Fibroblast of skin of right biceps (primary cell): Measurements from ENCODE around the gene ACTRT2.

Experiments used
- DNase-seq: peaks from one replicate; pipeline ENCODE4 v3.0.0-alpha.2; 2013

The ACTRT2 gene

DNA sequence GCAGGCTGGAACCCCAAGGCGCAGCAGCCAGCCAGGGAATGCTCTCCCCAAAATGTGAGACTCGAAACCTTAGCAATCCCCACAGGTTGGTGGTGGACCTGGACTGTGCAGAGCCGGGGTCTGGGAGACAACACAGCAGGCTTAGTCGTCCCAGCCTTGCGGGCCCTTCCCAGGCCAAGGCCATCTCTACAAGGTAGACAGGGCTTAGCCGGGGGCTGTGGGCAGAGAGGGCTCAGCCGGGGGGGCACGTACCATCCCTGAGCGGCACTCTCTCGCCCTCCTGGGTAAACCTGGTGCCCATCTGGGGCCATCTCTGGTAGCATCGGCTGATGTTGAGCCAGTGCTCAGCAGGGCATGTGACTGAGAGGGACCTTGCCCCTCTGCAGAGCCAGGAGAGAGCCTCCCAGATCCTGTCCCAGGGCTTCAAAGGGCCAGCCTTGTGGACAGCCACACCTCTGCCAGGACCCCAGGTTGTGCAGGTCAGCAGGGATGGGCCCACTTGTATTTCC is 2.2 kb upstream of the ACTRT2 start:
- DNase-seq, result no peak

DNA sequence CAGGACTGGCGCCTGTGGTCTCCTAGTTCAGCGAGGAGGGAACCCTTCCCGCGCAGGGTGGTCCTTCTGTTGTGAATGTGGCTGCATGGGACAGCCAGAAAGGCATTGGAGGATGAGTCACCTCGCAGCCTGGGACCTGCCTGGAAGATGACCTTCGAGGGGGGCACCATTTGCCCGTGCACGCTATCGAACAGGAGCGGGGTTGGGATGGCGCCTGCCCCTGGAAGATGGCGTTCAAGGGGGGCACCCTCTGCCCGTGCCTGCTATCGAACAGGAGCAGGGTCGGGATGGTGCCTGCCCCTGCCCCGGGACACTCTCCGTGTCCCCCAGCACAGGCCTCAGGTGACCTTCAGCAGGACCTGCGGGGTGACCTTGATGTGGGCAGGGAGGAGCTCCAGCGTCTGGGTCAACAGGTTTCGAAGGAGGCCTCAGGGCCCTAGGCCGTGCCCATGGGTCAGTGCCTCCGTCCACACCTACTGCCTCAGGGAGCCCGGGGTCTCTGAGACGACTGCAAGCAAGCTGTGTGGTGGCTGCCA is 1.7 kb upstream of the ACTRT2 start:
- no peak for DNase-seq

DNA sequence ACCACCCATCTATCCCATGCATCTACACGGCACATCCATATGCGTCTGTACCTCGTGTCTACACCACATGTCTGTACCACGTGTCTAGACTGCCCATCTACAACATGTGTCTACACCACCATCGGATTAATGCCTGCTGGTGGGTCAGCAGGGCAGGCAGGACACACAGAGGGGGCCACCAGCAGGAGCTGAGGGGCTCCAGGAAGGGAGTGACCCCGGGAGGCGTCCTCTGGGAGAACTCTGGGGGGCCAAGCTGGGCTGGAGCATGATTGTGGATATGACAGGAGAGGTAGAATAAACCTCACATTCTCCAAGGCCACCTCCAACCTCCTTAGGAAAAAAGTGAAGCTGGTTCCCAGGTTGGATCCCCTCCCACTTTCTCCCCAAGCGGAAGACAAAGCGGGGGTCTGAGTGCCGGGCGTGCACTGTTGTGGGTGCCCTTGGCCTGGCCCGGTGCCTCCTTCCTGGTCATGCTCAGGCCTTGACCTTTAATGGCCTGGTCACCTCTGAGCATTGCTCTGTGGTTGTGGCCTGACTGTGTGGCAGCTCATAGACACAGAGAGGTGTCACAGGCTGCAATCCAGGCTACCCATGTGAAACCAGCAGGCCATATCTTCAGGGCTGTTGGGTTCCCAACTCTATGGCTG is 881 bp upstream of the ACTRT2 start:
- DNase-seq, result no peak

DNA sequence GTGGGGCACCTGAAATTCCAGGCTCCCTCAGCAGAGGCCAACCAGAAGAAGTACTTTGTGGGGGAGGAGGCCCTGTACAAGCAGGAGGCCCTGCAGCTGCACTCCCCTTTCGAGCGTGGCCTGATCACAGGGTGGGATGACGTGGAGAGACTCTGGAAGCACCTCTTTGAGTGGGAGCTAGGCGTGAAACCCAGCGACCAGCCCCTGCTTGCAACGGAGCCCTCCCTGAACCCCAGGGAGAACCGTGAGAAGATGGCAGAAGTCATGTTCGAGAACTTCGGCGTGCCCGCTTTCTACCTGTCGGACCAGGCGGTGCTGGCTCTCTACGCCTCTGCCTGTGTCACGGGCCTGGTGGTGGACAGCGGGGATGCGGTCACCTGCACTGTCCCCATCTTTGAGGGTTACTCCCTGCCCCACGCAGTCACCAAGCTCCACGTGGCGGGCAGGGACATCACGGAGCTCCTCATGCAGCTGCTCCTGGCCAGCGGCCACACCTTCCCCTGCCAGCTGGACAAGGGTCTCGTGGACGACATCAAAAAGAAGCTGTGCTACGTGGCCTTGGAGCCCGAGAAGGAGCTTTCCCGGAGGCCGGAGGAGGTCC is 634 bp downstream of the ACTRT2 start:
- no peak for DNase-seq

DNA sequence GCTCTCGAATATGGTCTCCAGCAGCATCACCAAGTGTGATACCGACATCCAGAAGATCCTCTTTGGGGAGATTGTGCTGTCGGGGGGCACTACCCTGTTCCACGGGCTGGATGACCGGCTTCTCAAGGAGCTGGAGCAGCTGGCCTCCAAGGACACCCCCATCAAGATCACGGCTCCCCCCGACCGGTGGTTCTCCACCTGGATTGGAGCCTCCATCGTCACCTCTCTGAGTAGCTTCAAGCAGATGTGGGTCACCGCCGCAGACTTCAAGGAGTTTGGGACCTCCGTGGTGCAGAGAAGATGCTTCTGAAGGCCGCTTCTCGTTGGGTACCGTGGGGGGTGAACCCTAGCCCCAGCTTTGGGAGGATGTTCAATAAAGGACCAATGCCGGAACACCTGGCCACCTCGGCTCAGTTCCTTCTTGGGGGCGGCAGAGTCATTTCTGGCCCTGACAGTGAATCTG is 1.3 kb downstream of the ACTRT2 start:
- no peak for DNase-seq

DNA sequence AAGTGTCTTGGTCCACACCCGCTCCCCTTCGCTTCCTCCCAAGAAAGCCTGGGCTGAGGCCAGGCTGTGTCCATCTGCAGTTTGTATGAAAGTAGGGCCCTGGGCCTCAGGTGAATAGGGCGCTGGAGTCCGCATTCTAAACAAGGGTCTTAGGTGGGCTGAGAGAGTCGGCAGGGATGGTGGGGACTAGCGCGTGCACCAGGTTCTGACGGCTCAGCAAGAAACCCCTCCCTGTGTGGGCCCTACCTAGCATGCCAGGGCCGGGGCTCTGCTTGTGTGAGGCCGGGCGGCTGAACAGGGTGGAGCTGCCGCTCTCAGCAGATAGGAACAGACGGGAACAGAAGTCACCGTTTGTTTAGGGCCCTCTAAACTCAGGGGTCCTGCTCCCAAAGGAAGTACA is 1.7 kb downstream of the ACTRT2 start:
- DNase-seq, result no peak

DNA sequence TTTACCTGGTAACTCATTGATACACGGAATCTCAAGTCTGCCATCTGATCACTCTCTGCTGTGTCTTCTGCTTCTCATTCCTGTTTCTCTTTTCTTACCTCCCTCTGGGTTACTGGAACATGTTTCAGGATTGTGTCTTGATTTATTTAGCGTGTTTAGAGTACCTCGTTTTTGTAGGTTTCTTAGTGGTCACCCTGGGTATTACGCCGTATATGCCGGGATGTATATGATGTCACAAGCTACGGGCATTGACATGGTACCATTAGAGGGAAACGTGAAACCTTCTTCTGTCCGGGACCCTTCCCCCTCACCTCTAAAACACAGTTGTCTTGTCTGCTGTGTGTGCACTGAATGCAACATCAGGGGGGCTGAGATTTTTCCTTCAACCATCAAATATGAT is 2.8 kb downstream of the ACTRT2 start:
- DNase-seq, result no peak

DNA sequence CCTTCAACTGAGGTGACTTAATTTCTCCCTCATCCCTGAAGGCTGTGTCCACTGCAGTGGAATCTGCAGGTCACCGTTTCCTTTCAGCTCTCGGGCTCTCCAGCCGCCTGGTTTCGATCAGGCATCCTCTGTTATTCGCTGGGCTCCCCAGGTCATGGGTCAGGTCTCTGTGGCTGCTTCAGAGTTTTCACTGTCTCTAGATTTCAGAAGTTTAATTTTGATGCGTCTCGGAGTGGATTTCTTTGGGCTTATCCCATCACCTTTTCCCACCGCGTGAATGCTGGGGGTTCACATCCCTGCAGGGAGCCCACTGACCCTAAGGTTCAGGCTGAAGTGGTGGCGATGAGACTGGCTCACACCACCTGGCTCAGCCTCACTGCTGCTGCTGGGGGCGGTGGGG is 3.3 kb downstream of the ACTRT2 start:
- no peak for DNase-seq

DNA sequence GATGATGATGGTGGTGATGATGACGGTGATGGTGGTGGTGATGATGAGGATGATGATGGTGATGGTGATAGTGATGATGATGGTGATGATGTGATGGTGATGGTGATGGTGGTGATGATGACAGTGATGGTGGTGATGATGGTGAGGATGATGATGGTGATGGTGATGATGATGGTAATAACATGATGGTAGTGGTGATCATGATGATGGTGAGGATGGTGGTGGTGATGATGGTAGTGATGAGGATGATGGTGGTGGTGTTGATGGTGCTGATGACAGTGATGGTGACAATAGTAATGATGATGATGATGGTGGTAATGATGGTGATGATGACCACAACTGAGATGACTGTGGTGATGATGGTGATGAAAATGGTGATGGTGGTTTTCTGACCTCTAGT is 4.9 kb downstream of the ACTRT2 start:
- DNase-seq, result no peak

DNA sequence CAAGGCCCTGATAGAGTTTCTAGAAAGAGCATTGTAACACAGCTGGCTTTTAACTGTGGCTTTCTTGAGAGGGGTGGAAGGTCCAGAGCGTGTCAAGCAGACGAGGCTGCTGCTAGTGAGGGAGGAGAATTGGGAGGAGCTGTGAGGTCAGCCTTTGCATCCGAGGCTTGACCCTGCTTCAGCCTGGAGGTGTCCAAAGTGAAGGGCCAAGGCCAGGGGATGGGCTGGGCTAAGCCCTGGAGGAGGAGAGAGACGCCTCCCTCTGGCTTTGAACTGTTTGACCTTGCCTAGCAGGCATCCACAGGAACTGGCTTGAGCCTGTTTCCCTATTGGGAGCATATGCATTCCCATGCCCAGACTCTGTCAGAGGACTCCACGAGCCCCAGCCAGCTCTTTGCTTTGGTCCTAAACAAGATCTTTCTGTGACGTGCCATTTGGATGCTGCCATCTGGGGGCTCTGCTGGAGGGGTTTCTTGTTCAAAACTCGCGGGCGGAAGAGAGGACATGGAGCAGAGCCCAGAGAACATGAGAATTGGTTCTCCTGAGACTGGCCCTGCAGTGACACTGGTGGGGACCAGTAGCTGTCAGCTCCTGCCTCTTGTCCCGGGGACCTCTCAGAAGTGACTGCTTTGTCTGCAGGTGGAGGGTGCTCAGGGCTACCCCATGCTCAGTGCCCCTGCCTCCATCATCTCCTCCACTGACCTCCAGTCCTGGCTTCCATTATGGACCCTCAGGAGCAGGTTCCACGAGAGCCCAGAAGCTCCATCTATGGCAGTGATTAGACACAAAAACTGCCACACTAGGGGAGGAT is 5.5 kb downstream of the ACTRT2 start:
- DNase-seq, result no peak

DNA sequence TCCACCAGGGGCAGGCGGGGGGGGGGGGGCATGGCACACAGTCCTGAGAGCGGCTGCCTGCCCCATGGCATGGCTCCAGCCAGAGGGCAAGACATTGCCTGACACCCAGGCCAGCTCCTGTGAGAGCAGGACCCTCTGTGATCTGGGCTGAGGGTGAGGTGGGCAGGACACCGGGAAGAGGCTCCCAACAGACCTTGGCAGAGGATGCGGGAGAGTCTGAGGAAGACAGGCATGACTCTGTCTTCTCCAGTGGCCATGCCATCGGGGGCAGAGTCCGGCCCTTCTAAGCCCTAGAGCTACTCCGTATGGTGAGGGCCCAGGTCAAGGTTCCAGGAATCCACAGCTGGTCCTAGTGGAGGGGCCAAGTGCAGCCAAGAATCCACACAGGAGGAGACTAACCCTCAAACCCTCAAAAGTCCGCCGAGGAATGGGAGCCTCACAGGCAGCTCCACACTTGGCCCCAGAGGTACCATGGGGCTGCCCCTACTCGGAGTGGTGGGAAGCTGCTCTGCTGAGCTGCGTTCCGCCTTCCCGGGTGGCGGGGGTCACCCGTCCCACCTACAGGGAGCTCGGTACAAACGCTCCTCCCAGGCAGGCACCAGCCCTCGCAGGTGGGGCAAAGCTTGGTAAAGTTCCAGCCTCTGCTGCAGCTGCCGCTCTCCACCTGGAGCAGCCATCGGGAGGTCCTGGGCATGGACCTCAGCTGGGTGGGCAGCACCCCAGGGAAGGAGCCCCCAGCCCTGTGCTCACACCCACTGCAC is 6.5 kb downstream of the ACTRT2 start:
- no peak for DNase-seq

DNA sequence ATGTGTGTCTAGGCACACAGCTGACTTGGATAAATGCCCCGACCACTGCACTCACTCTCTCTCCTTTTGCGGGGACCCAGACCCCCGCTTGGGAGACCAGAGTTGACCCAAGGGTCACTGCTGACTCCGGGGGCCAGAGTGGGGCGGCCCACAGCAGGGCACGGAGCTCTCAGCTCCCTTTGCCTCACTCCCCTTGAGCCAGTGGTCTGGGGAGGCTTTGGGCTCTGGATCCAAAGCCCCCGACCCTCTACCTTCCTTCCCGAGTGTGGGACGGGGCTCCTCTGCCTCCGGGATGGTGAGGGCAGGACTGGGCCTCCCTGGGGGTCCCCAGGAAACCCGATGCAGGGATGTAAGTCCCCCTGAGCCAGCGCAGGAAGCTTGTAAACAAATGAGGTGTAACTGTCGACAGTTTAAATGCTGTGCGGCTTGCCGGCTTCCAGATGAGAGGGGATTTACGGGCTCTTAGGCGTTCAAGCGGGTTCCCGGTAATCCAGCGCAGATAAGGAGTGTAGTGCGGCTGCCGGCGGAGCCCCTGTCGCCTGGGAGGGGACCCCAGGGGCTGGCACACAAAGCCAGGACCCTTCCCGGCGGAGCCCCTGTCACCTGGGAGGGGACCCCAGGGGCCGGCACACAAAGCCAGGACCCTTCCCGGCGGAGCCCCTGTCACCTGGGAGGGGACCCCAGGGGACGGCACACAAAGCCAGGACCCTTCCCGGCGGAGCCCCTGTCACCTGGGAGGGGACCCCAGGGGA is 7.4 kb downstream of the ACTRT2 start:
- no peak for DNase-seq

DNA sequence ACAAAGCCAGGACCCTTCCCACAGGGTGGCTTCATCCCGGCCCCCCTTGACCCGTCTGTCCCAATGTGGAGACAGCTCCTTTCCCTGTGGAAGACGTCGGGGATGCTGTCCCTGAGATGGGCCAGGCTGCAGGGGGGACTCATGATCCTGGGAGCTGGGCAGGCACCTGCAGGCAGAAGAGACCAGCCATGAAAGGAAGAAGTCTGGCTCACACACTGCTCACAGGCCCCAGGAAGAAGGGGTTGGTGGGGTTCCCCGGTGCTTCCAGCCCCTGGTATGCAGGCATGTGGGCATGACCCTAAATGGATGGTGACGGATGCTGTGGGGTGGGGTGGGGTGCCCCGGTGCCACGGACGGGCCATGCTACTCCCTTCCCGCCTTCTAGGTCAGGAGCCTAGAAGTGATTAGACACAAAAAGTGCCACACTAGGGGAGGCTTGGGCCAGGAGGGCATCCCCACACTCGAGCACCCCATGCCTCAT is 8.3 kb downstream of the ACTRT2 start:
- no peak for DNase-seq

DNA sequence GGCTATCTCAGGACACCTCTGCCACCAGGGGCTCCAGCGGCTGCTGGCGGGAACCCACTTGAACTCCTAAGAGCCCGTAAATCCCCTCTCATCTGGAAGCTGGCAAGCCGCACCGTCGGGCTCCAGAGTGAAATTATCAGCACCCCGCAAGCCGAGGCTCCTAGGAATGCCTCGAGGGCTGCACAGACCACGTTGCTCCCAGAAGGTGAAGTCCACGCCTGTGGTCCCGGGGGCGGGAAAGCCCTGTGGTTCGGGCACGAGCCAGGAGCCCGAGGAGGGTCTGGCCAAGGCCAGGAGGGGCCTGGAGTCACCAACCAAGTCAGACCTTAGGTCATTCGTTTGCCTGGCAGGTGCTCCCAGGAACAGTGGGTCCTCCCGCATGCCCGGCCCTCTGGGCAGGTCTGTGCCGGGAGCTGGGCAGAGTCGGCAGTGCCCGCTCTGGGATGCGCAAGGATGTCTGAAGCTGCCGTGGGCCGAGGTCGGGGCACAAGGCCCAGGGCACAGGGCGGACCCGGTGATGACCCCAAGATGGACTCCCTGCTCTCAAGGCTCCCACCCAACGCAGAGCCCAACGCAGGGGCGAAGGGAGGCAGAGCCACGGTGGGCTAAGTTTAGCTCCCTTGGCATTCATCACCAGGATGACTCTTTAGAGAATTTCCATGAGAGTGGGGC is 8.9 kb downstream of the ACTRT2 start:
- DNase-seq, result no peak

DNA sequence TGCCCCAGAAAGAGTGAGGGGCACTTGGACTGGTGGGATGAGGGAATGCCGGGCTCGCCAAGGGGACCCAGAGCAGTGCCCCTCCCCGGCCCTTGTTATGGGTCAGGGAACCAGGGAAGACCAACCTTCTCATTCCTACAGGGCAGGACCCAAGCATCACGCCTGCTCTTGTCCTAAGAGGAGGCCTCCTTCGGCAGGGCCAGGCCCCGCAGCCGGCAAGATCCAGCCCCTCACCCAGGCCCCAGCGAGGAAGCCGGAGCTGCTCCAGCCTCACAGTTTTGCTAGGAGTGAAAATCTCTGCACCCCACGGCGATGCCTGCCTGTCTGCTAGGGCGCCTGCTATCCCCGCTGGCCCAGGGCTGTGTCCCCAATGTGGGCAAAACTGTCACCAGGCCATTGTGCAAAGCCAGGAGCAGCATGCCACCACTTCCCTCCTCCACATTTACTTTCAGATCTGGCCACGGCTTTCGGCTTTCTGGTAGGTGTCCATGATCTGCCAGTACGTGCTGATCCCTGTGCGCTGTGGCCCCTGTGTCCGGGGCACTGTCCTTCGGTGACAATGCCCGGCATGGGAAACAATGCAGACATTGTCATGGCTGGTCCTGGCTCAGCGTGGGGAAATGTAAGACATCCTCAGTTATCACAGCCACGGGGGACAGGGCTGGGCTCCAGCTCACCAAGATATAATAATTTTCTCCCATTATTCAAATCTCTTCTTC is 9.6 kb downstream of the ACTRT2 start:
- DNase-seq, result no peak

DNA sequence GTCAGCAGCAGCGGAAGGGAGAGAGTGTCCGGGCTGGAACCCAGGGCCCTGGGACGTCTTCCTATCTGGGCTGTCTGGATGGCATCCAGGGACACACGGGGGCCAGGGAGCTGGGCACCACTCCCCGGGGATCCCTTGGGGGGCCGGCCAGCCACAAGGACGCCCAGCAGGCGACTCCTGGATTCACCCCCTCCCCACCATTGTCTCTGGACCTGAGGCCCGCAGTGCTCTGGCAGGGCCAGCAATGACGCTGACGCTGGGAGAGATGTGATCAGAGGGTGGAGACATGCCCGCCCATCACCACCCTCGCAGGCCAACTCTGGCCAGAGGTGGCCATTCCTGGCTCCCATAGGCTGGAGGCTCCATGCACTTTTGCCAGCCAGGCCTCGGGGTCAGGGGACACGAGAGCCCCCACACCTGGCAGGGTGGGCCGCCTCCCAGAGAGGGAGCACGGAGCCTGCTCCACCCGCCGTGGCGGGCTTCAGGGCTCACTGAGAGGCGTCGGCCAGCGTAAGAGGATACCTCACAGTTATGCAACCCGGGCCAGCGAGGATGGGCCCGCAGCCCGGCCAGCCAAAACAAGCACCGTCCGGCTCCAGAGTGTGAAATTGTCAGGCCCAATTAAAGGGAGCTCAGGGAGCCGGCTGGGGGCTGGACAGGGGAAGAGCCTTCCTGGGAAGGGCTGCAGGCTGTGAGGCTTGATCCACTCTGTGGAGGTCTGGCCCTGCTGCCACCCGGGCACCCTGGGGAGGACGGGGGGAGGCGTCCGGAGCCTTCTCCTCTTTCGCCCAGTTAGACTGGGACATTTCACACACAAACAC is 10.3 kb downstream of the ACTRT2 start:
- DNase-seq, result no peak

DNA sequence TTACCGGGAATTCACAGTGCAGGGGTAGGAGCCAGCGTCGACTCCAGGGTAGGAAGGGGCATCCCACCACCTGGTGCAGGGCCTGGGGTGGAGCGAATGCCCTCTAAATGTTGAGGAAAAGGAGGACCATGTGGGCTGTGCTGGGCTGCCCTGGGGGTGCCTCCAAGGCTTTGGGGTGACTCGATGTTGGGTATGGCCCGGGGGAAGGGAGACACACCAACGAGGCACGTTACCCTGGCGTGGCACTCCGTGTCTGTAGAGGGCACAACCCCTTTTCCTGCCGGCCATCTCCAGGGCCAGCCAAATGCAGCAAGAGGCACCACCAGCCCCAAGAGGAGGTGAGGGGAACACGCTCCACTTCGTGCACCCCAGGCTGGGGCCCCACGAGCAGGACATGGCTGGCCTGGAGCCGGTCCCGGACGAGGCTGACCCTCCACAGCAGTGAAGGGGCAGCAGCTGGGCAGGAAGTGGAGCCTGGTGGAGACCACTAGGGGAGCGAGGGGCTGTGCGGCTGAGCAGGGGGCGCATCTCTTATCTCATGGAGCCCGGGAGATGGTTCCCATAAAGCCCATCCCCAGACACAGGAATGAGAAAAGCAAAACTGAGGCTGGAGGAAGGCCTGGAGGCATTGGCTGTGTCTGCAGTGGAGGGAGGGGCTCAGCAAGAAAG is 11.2 kb downstream of the ACTRT2 start:
- DNase-seq, result no peak

DNA sequence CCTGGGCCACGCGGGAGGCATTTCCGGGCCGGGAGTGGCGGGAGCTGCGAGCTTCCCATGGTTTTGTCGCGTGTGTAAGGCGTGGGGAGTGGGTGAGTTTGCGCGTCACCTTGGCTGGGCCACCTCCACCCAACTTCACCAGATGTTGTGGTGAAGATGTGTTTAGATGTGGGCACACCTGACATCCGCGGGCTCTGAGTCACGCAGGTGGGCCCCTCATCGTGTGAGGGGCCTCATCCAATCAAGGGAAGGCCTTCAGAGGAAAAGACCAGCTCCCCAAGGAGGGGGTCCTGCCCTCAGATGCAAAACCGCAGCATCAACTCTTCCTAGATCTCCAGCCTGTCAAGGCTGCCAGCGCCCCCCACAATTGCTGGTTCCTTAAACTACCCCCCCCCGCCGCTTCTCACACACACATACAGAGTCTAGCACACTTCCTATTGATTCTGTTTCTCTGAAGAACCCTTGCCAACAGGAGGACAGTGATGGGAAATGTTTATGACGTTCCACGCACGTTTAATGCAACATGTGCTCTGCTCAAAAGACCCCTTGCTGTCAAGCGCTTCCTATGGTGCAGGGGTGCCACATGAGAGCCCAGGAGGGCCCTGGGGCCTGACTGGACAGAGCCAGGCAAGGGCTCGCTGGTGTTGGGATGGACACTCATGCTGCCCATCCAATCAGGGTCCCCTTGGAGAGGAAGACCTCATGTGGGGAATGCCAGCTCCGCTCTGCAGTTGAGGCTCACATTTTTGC is 11.9 kb downstream of the ACTRT2 start:
- DNase-seq, result no peak

DNA sequence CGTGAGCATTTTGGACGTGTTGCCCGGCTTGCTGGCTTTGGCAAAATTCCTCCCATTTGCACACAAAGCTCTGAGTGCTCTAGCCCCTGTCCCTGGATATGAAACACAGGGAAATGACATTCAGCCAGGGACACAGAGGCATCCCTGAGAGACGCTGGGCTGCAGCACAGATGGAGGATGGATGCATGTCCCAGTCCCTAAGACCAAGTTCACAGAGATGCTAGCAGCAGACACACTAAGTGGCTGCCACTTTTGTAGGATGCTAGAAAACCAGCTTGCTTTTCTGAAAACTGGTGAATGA is 12.5 kb downstream of the ACTRT2 start:
- no peak for DNase-seq
